ENCODE measurements around the gene WDR86.

WDR86 gene

GRCh38 chr7:151411551-151411950 is 1.7 kb upstream of the WDR86 start:
- TF ChIP-seq TAF1 (IDR thresholded peaks at IDR 0.05; ENCODE audit: borderline replicate concordance, low read depth, low read length) (no peak), POLR2A (IDR thresholded peaks at IDR 0.05; ENCODE audit: low read depth, low read length) (no peak), POLR2AphosphoS5 (IDR thresholded peaks at IDR 0.05; ENCODE audit: low read depth, low read length) (no peak)
- DNase-seq (ENCODE audit: insufficient read length) (no peak), FAIRE-seq (no peak)

- TF ChIP-seq TAF1 (IDR thresholded peaks at IDR 0.05; ENCODE audit: borderline replicate concordance, low read depth, low read length): no peak
- TF ChIP-seq POLR2AphosphoS5 (IDR thresholded peaks at IDR 0.05; ENCODE audit: low read depth, low read length): no peak
- TF ChIP-seq POLR2A (IDR thresholded peaks at IDR 0.05; ENCODE audit: low read depth, low read length): no peak
These were observed 860 bp upstream of the WDR86 start for GRCh38 chr7:151410405-151411390.

GRCh38 chr7:151408839-151409666 is 785 bp downstream of the WDR86 start:
- FAIRE-seq (no peak), DNase-seq (ENCODE audit: insufficient read length) (peak; percentile 22)
- TF ChIP-seq TAF1 (IDR thresholded peaks at IDR 0.05; ENCODE audit: borderline replicate concordance, low read depth, low read length): no peak
- TF ChIP-seq POLR2AphosphoS5 (IDR thresholded peaks at IDR 0.05; ENCODE audit: low read depth, low read length): no peak
- TF ChIP-seq POLR2A (IDR thresholded peaks at IDR 0.05; ENCODE audit: low read depth, low read length): no peak

More at GRCh38 chr7:151410405-151411390, 860 bp upstream of the WDR86 start:
- no peak for DNase-seq (ENCODE audit: insufficient read length)
- no peak for FAIRE-seq

- FAIRE-seq (no peak), DNase-seq (ENCODE audit: insufficient read length) (no peak)
- TF ChIP-seq TAF1 (IDR thresholded peaks at IDR 0.05; ENCODE audit: borderline replicate concordance, low read depth, low read length) (no peak), POLR2A (IDR thresholded peaks at IDR 0.05; ENCODE audit: low read depth, low read length) (no peak), POLR2AphosphoS5 (IDR thresholded peaks at IDR 0.05; ENCODE audit: low read depth, low read length) (no peak)
These were observed 1.4 kb downstream of the WDR86 start for GRCh38 chr7:151408498-151408838.

- DNase-seq (ENCODE audit: insufficient read length) (no peak), FAIRE-seq (no peak)
- TF ChIP-seq TAF1 (IDR thresholded peaks at IDR 0.05; ENCODE audit: borderline replicate concordance, low read depth, low read length) (no peak), POLR2A (IDR thresholded peaks at IDR 0.05; ENCODE audit: low read depth, low read length) (no peak)
These were observed 2.8 kb downstream of the WDR86 start for GRCh38 chr7:151406886-151407583.

- FAIRE-seq: no peak
- TF ChIP-seq POLR2AphosphoS5 (IDR thresholded peaks at IDR 0.05; ENCODE audit: low read depth, low read length): no peak
- no peak for TF ChIP-seq POLR2A (IDR thresholded peaks at IDR 0.05; ENCODE audit: low read depth, low read length)
- TF ChIP-seq TAF1 (IDR thresholded peaks at IDR 0.05; ENCODE audit: borderline replicate concordance, low read depth, low read length): no peak
- no peak for DNase-seq (ENCODE audit: insufficient read length)
These were observed 3.6 kb downstream of the WDR86 start for GRCh38 chr7:151406051-151406875.

- FAIRE-seq (no peak), DNase-seq (ENCODE audit: insufficient read length) (no peak)
- TF ChIP-seq POLR2AphosphoS5 (IDR thresholded peaks at IDR 0.05; ENCODE audit: low read depth, low read length) (no peak), TAF1 (IDR thresholded peaks at IDR 0.05; ENCODE audit: borderline replicate concordance, low read depth, low read length) (no peak), POLR2A (IDR thresholded peaks at IDR 0.05; ENCODE audit: low read depth, low read length) (no peak)
These were observed 4.2 kb downstream of the WDR86 start for GRCh38 chr7:151405588-151405987.

- DNase-seq (ENCODE audit: insufficient read length): no peak
- no peak for FAIRE-seq
- TF ChIP-seq TAF1 (IDR thresholded peaks at IDR 0.05; ENCODE audit: borderline replicate concordance, low read depth, low read length): no peak
- no peak for TF ChIP-seq POLR2A (IDR thresholded peaks at IDR 0.05; ENCODE audit: low read depth, low read length)
- TF ChIP-seq POLR2AphosphoS5 (IDR thresholded peaks at IDR 0.05; ENCODE audit: low read depth, low read length): no peak
These were observed 4.8 kb downstream of the WDR86 start for GRCh38 chr7:151405056-151405455.

GRCh38 chr7:151404216-151405011 is 5.4 kb downstream of the WDR86 start:
- FAIRE-seq (no peak), DNase-seq (ENCODE audit: insufficient read length) (no peak)
- TF ChIP-seq POLR2AphosphoS5 (IDR thresholded peaks at IDR 0.05; ENCODE audit: low read depth, low read length) (no peak), POLR2A (IDR thresholded peaks at IDR 0.05; ENCODE audit: low read depth, low read length) (no peak), TAF1 (IDR thresholded peaks at IDR 0.05; ENCODE audit: borderline replicate concordance, low read depth, low read length) (no peak)

- FAIRE-seq (no peak), DNase-seq (ENCODE audit: insufficient read length) (no peak)
- TF ChIP-seq POLR2A (IDR thresholded peaks at IDR 0.05; ENCODE audit: low read depth, low read length): no peak
- TF ChIP-seq POLR2AphosphoS5 (IDR thresholded peaks at IDR 0.05; ENCODE audit: low read depth, low read length): no peak
- TF ChIP-seq TAF1 (IDR thresholded peaks at IDR 0.05; ENCODE audit: borderline replicate concordance, low read depth, low read length): no peak
These were observed 6.1 kb downstream of the WDR86 start for GRCh38 chr7:151403764-151404163.
